GM12801 (cell line): Measurements from ENCODE around the gene NEK9.

Experiments
- TF ChIP-seq, protein P1 (sequence below): IDR thresholded peaks from one replicate; pipeline ENCODE4 v1.5.1; 2011; ENCODE audit warnings: control low read depth; ENCODE audit not compliant: insufficient read length; ENCODE audit errors: extremely low read depth

NEK9 gene

DNA sequence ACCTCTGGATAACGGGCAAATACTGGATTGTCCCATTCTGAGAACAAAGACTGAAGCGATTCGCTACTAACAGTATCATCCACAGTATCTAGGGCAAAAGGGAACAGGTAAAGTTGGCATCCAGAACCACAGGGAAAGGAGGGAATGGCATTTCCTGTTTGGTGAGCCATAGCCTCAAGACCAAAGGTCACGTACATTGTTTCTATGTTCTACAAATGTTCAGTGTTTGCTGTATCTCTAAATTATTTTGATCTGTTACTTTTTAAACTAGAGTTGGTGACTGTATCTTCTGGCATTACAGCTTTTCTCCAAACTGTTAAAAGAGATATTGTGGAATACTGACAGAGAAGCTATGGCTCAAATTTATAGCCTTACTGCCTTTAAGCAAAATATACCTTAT is 85.2 kb downstream of the NEK9 start:
- TF ChIP-seq, protein P1, sequence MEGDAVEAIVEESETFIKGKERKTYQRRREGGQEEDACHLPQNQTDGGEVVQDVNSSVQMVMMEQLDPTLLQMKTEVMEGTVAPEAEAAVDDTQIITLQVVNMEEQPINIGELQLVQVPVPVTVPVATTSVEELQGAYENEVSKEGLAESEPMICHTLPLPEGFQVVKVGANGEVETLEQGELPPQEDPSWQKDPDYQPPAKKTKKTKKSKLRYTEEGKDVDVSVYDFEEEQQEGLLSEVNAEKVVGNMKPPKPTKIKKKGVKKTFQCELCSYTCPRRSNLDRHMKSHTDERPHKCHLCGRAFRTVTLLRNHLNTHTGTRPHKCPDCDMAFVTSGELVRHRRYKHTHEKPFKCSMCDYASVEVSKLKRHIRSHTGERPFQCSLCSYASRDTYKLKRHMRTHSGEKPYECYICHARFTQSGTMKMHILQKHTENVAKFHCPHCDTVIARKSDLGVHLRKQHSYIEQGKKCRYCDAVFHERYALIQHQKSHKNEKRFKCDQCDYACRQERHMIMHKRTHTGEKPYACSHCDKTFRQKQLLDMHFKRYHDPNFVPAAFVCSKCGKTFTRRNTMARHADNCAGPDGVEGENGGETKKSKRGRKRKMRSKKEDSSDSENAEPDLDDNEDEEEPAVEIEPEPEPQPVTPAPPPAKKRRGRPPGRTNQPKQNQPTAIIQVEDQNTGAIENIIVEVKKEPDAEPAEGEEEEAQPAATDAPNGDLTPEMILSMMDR, result no peak

DNA sequence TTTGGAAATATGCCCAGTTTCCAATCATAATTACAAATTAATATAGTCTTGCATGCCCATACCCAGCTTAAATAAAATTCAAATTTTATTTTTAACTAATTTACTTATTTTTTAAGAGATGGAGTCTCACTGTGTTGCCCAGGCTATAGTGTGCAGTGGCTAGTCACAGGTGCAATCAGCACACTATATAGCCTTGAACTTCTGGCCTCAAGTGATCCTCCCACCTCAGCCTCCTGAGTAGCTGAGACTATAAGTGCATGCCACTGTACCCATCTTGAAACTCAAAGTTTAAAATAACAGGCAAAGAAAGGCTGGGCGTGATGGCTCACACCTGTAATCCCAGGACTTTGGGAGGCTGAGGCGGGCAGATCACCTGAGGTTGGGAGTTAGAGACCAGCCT is 85.9 kb downstream of the NEK9 start:
- TF ChIP-seq, protein P1, result no peak

DNA sequence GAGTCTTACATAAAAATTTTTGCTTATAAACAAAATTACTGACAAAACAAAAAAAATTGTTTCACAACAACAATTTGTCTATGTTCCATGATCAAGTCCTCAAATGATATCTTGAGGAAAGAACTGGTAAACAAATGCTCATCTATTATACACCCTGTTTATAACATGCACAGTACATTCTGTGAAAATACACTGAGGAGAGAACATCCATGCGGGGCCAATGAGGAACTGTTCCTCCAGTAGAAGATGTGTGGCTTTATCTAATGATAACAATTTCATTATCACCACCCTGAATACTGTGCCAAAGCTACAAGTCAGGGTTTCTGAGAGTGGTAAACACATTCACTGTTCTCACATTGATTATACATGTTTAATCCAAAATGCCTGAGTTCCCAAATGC is 86.3 kb downstream of the NEK9 start:
- TF ChIP-seq, protein P1, result no peak

DNA sequence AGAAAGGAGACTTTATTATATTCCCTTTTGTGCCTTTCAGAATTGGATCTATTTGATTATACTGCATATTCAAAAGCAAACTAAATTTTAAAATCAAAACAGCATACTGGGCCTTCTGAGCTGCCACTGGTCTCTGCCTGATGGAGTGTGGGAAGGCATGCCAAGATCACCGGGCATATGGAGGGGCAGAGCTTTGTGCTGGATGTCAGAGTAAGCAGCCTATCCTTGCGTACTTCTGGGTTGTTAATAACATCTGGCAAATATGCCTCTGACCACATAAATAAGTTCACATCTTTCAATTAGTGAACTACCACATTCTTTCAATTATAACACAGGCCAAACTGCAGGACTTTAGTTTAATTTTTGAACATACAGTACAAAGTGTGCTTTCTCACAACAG is 93.9 kb downstream of the NEK9 start:
- TF ChIP-seq, protein P1, result no peak

DNA sequence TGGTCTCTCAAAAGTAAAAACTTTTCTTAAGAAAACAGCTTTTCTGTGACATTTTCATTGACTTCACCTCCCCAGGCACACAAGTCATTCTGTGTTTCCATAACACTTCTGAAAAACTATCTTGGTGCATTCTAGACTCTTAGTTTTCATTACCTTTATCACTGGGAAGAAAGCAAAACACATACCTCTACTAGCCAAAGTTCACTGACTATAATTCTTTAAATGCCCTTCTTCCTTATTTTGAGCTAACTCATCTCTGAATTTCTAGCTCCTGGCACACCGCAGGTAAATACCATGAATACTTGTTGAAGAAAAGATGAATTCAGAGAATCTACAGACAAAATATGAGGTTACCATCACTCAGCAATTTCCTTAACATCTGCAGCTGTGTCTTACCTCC is 96.7 kb downstream of the NEK9 start:
- TF ChIP-seq, protein P1, result no peak
